ENCODE data around the gene TMEM143. TPM values are rescaled to one million over a fixed set of nuclear protein-coding genes. Genes with fewer than 3 reads are reported as not detected.
"Not testable (repeated sequence)": the region's sequence is repeated elsewhere in the genome, so short reads cannot be mapped to it uniquely, and the experiment has no call there.

TMEM143 gene
- total RNA-seq, 4 donors from 2014 or later, result 6.7 to 21.0 (median 8.7) TPM

DNA sequence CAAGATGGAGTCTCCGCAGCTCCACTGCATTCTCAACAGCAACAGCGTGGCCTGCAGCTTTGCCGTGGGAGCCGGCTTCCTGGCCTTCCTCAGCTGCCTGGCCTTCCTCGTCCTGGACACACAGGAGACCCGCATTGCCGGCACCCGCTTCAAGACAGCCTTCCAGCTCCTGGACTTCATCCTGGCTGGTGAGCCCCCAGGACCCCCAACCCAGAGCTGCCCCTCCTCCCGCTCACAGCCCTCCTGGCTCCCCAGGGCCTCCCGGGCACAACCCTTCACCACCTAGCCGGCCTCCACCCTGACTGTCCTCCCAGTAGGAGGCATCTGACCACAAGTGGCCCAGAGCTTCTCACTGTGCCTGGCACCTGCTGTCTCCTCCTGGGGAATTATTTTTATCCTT lies 9.8 kb upstream of the TMEM143 start:
- no peak for TF ChIP-seq POLR2A (IDR thresholded peaks at IDR 0.05)
- TF ChIP-seq, protein P1, sequence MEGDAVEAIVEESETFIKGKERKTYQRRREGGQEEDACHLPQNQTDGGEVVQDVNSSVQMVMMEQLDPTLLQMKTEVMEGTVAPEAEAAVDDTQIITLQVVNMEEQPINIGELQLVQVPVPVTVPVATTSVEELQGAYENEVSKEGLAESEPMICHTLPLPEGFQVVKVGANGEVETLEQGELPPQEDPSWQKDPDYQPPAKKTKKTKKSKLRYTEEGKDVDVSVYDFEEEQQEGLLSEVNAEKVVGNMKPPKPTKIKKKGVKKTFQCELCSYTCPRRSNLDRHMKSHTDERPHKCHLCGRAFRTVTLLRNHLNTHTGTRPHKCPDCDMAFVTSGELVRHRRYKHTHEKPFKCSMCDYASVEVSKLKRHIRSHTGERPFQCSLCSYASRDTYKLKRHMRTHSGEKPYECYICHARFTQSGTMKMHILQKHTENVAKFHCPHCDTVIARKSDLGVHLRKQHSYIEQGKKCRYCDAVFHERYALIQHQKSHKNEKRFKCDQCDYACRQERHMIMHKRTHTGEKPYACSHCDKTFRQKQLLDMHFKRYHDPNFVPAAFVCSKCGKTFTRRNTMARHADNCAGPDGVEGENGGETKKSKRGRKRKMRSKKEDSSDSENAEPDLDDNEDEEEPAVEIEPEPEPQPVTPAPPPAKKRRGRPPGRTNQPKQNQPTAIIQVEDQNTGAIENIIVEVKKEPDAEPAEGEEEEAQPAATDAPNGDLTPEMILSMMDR (IDR thresholded peaks at IDR 0.05), result no peak
- no peak for DNase-seq (ENCODE audit: low spot score in 2 of 2)
- H3K4me3 ChIP-seq (ENCODE audit: low read depth, poor library complexity, severe bottlenecking), result no peak overlapping the region
- 85 to 90% methylated on average over 11 of the region's 11 CpGs for WGBS, 2 donors
- intact Hi-C loops (cut with DNase I; ENCODE audit: low total_unique reads), result no loop called here

DNA sequence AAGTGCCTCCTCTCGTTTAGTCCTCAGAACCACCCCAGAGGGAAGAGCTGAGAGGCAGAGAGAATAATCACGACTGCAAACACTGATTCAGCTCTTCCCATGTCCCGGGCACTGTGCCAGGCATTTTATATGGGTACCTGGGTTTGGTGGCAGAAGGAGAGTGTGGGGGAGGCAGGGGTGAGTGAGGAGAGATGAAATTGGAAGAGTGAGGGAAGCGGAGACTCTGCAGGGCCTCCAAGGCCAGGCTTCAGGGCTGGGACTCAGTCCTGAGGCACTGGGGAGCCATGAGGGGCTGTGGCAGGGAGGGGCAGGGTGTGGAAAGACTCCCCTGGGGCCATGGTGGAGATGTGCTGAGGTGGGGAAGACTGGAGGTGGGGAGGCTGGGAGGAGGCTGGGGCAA lies 9.2 kb upstream of the TMEM143 start:
- intact Hi-C loops (cut with DNase I; ENCODE audit: low total_unique reads), result no loop called here
- WGBS, 2 donors, result 47 to 50% methylated on average over 4 of the region's 4 CpGs
- H3K4me3 ChIP-seq (ENCODE audit: low read depth, poor library complexity, severe bottlenecking), result no peak overlapping the region
- no peak for DNase-seq (ENCODE audit: low spot score in 2 of 2)
- no peak for TF ChIP-seq POLR2A (IDR thresholded peaks at IDR 0.05)
- TF ChIP-seq, protein P1 (IDR thresholded peaks at IDR 0.05), result no peak

DNA sequence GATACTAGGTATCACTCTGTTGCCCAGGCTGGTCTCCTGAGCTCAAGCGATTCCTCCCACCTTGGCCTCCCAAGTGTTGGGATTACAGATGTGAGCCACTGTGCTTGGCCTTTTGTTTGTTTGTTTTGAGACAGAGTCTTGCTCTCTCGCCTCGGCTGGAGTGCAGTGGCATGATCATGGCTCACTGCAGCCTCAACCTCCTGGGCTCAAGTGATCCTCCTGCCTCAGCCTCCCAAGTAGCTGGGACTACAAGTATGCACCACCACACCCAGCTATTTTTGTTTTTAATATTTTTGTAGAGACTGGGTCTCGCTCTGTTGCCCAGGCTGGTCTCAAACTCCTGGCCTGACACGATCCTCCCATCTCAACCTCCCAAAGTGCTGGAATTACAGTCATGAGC lies 8.0 kb upstream of the TMEM143 start:
- DNase-seq (ENCODE audit: low spot score in 2 of 2); intact Hi-C loops (cut with DNase I; ENCODE audit: low total_unique reads); H3K4me3 ChIP-seq (ENCODE audit: low read depth, poor library complexity, severe bottlenecking): not testable (repeated sequence)
- WGBS, 2 donors, result 94% methylated on average over 5 of the region's 5 CpGs

DNA sequence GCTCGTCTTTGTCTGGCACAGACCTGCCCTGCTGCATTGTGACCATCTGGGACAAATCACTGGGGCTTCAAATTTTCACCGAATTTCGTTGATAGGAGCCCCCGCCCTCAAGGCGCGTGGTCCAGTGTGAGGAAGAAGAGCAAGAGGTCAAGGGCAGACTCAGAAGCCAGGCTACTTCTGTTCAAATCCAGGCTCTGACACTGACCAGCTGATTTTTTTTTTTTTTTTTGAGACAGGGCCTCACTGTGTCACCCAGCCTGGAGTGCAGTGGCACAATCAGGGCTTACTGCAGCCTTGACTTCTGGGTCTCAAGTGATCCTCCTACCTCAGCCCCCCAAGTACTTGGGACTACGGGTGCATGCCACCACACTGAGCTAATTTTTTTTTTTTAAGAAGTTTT lies 7.6 kb upstream of the TMEM143 start:
- H3K4me3 ChIP-seq (ENCODE audit: low read depth, poor library complexity, severe bottlenecking), result no peak overlapping the region
- no peak for DNase-seq (ENCODE audit: low spot score in 2 of 2)
- TF ChIP-seq POLR2A (IDR thresholded peaks at IDR 0.05), result no peak
- TF ChIP-seq, protein P1 (IDR thresholded peaks at IDR 0.05), result no peak
- intact Hi-C loops (cut with DNase I; ENCODE audit: low total_unique reads), result no loop called here
- 72 to 74% methylated on average over 7 of the region's 7 CpGs for WGBS, 2 donors

DNA sequence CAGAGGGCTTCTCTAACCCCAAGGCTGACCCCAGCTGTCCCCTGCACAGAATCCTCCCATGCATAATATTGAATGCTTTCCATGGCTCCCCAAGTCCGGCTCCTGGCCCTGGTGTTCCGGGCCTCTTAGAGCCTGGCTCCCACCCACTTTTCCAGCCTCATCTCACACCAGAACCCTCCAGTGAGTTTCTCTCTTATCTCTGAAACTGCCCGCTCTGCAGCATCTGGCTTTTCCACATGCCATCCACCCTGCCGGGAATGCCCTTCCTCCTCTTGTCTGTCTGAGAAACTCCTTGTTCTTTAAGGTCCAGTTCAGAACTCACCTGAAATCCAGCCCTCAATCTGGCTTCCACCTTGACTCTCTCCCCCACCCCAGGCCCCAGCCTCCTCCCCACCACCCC lies 7.2 kb upstream of the TMEM143 start:
- no peak for TF ChIP-seq POLR2A (IDR thresholded peaks at IDR 0.05)
- TF ChIP-seq, protein P1 (IDR thresholded peaks at IDR 0.05), result no peak
- intact Hi-C loops (cut with DNase I; ENCODE audit: low total_unique reads), result no loop called here
- H3K4me3 ChIP-seq (ENCODE audit: low read depth, poor library complexity, severe bottlenecking), result no peak overlapping the region
- WGBS, 2 donors, result 78 to 86% methylated on average over 4 of the region's 4 CpGs
- DNase-seq (ENCODE audit: low spot score in 2 of 2), result no peak

DNA sequence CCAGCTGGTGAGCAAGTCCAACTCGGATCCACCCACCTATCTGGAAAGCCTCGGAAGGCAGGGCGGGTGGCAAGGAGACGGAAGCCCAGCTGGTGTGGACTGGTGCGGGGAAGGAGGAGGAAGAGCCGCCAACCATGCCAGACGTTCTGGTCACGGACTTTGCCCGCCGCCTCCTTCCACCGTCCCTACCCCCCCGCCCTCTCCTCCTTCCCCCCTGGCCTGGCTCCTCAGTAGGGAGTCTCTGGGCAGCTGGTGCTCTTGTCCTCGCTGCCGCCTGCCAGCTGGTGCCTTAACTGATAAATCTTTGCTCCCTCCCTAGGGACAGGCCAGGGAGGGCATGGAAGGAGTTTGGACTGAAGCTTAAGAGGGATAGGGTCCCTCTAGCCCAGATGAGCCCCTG lies 5.2 kb upstream of the TMEM143 start:
- intact Hi-C loops (cut with DNase I; ENCODE audit: low total_unique reads), result no loop called here
- 74 to 83% methylated on average over 14 of the region's 14 CpGs for WGBS, 2 donors
- no peak for TF ChIP-seq POLR2A (IDR thresholded peaks at IDR 0.05)
- TF ChIP-seq, protein P1 (IDR thresholded peaks at IDR 0.05), result no peak

More for the DNA sequence above, 5.2 kb upstream of the TMEM143 start:
- DNase-seq (ENCODE audit: low spot score in 2 of 2), result no peak
- H3K4me3 ChIP-seq (ENCODE audit: low read depth, poor library complexity, severe bottlenecking), result no peak overlapping the region
